ENCODE results near the gene MEIOSIN. TPM values are rescaled to one million over a fixed set of nuclear protein-coding genes. Genes with fewer than 3 reads are reported as not detected.
A peak's percentile ranks its signal among the peaks of the same experiment; 100 is the strongest.

The MEIOSIN gene
- total and polyA plus RNA-seq, 9 of the 15 experiments (the other 6 are each of a cell fraction or from before 2014, with no cell fraction given), result 0.06 to 2.0 (median 0.76) TPM

- no peak for TF ChIP-seq ZNF318 (IDR thresholded peaks at IDR 0.05; ENCODE audit: borderline replicate concordance in 1 of 2, low read depth in 1 of 2)
- TF ChIP-seq MLLT1 (IDR thresholded peaks at IDR 0.05), result 0 out of 4 replicates have a peak, but pooled peaks of 1 of the 2 experiments have one; percentile 20
- TF ChIP-seq, protein P1, sequence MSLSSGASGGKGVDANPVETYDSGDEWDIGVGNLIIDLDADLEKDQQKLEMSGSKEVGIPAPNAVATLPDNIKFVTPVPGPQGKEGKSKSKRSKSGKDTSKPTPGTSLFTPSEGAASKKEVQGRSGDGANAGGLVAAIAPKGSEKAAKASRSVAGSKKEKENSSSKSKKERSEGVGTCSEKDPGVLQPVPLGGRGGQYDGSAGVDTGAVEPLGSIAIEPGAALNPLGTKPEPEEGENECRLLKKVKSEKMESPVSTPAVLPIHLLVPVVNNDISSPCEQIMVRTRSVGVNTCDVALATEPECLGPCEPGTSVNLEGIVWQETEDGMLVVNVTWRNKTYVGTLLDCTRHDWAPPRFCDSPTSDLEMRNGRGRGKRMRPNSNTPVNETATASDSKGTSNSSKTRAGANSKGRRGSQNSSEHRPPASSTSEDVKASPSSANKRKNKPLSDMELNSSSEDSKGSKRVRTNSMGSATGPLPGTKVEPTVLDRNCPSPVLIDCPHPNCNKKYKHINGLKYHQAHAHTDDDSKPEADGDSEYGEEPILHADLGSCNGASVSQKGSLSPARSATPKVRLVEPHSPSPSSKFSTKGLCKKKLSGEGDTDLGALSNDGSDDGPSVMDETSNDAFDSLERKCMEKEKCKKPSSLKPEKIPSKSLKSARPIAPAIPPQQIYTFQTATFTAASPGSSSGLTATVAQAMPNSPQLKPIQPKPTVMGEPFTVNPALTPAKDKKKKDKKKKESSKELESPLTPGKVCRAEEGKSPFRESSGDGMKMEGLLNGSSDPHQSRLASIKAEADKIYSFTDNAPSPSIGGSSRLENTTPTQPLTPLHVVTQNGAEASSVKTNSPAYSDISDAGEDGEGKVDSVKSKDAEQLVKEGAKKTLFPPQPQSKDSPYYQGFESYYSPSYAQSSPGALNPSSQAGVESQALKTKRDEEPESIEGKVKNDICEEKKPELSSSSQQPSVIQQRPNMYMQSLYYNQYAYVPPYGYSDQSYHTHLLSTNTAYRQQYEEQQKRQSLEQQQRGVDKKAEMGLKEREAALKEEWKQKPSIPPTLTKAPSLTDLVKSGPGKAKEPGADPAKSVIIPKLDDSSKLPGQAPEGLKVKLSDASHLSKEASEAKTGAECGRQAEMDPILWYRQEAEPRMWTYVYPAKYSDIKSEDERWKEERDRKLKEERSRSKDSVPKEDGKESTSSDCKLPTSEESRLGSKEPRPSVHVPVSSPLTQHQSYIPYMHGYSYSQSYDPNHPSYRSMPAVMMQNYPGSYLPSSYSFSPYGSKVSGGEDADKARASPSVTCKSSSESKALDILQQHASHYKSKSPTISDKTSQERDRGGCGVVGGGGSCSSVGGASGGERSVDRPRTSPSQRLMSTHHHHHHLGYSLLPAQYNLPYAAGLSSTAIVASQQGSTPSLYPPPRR (CRISPR knock-in tag; IDR thresholded peaks at IDR 0.05; ENCODE audit: borderline replicate concordance), result no peak
- TF ChIP-seq BDP1 (IDR thresholded peaks at IDR 0.05; ENCODE audit: insufficient read depth, insufficient read length), result no peak
- TF ChIP-seq ZNF707 (CRISPR knock-in tag; conservative IDR thresholded peaks at IDR 0.05), result no peak
- peak; percentile 63; the same call in 1 of the 2 replicates for TF ChIP-seq HDAC2 (IDR thresholded peaks at IDR 0.05)
- TF ChIP-seq SMARCE1 (IDR thresholded peaks at IDR 0.05), result peak; percentile 33; the same call in 1 of the 2 replicates
- TF ChIP-seq, protein P2, sequence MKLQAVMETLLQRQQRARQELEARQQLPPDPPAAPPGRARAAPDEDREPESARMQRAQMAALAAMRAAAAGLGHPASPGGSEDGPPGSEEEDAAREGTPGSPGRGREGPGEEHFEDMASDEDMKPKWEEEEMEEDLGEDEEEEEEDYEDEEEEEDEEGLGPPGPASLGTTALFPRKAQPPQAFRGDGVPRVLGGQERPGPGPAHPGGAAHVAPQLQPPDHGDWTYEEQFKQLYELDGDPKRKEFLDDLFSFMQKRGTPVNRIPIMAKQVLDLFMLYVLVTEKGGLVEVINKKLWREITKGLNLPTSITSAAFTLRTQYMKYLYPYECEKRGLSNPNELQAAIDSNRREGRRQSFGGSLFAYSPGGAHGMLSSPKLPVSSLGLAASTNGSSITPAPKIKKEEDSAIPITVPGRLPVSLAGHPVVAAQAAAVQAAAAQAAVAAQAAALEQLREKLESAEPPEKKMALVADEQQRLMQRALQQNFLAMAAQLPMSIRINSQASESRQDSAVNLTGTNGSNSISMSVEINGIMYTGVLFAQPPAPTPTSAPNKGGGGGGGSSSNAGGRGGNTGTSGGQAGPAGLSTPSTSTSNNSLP (IDR thresholded peaks at IDR 0.05; ENCODE audit: borderline replicate concordance, low read depth, low read length), result no peak
- 0 out of 2 replicates have a peak, but pooled peaks have one; percentile 56 for TF ChIP-seq PTBP1 (IDR thresholded peaks at IDR 0.05; ENCODE audit: low read depth, low read length)
These were observed 47.4 kb downstream of the MEIOSIN start (continued) for GRCh38 chr19:45780448-45781213.
